ENCODE results near the gene HBG1. TPM values are rescaled to one million over a fixed set of nuclear protein-coding genes. Genes with fewer than 3 reads are reported as not detected.
"Not testable (repeated sequence)": the region's sequence is repeated elsewhere in the genome, so short reads cannot be mapped to it uniquely, and the experiment has no call there.

Gene HBG1
- total and polyA plus RNA-seq, 2 donors: 0.41 to 612 TPM

GRCh38 chr11:5269715-5270147, 20.1 kb upstream of the HBG1 start, which contains the start of gene HBE1:
TSS of gene HBE1 (minus strand) at chr11:5269945. CDS start at chr11:5269890, 55 bp downstream.
- no peak for DNase-seq (ENCODE audit: low read depth in 6 of 9, low spot score in 9 of 9)
- H3K27ac ChIP-seq (ENCODE audit: low read depth in 1 of 2, low read length in 1 of 2): no peak within 1 kb of the TSS
- no peaks in the 10 kb centered on the region for H3K9me3 ChIP-seq (ENCODE audit: control insufficient read depth in 2 of 2, insufficient read depth in 1 of 2, low read length in 1 of 2)
- no peaks in the 10 kb centered on the region for H3K36me3 ChIP-seq (ENCODE audit: control insufficient read depth in 2 of 2, insufficient read depth in 2 of 2, low read length in 1 of 2)
- WGBS: 94% methylated on average over 4 of the region's 4 CpGs
- H3K27me3 ChIP-seq (ENCODE audit: control insufficient read depth in 2 of 2, insufficient read depth in 1 of 2, low read length in 1 of 2): no peaks in the 10 kb centered on the region
- no peaks in the 10 kb centered on the region for H3K4me1 ChIP-seq (ENCODE audit: control insufficient read depth in 2 of 2, insufficient read depth in 2 of 2, low read length in 2 of 2)
- H3K4me3 ChIP-seq (ENCODE audit: low read length in 2 of 2): no peak within 1 kb of the TSS

- Histone ChIP-seq H3K4me1 (ENCODE audit: control insufficient read depth in 2 of 2, insufficient read depth in 2 of 2, low read length in 2 of 2) (no peaks in the 10 kb centered on the region), H3K36me3 (ENCODE audit: control insufficient read depth in 2 of 2, insufficient read depth in 2 of 2, low read length in 1 of 2) (no peaks in the 10 kb centered on the region), H3K4me3 (ENCODE audit: low read length in 2 of 2) (no peak overlapping the region), H3K27ac (ENCODE audit: low read depth in 1 of 2, low read length in 1 of 2) (no peak overlapping the region), H3K9me3 (ENCODE audit: control insufficient read depth in 2 of 2, insufficient read depth in 1 of 2, low read length in 1 of 2) (no peaks in the 10 kb centered on the region), H3K27me3 (ENCODE audit: control insufficient read depth in 2 of 2, insufficient read depth in 1 of 2, low read length in 1 of 2) (no peaks in the 10 kb centered on the region)
- WGBS: 89% methylated on average over 2 of the region's 2 CpGs
- DNase-seq (ENCODE audit: low read depth in 6 of 9, low spot score in 9 of 9): no peak
Observed at GRCh38 chr11:5267033-5267563, 17.4 kb upstream of the HBG1 start.

GRCh38 chr11:5266609-5267008, 17.0 kb upstream of the HBG1 start:
- Histone ChIP-seq H3K4me3 (ENCODE audit: low read length in 2 of 2) (no peak overlapping the region), H3K9me3 (ENCODE audit: control insufficient read depth in 2 of 2, insufficient read depth in 1 of 2, low read length in 1 of 2) (no peaks in the 10 kb centered on the region), H3K27me3 (ENCODE audit: control insufficient read depth in 2 of 2, insufficient read depth in 1 of 2, low read length in 1 of 2) (no peaks in the 10 kb centered on the region), H3K36me3 (ENCODE audit: control insufficient read depth in 2 of 2, insufficient read depth in 2 of 2, low read length in 1 of 2) (no peaks in the 10 kb centered on the region), H3K4me1 (ENCODE audit: control insufficient read depth in 2 of 2, insufficient read depth in 2 of 2, low read length in 2 of 2) (no peaks in the 10 kb centered on the region), H3K27ac (ENCODE audit: low read depth in 1 of 2, low read length in 1 of 2) (no peak overlapping the region)
- no peak for DNase-seq (ENCODE audit: low read depth in 6 of 9, low spot score in 9 of 9)

- no peaks in the 10 kb centered on the region for H3K4me1 ChIP-seq (ENCODE audit: control insufficient read depth in 2 of 2, insufficient read depth in 2 of 2, low read length in 2 of 2)
- H3K27ac ChIP-seq (ENCODE audit: low read depth in 1 of 2, low read length in 1 of 2): no peak overlapping the region
- no peaks in the 10 kb centered on the region for H3K27me3 ChIP-seq (ENCODE audit: control insufficient read depth in 2 of 2, insufficient read depth in 1 of 2, low read length in 1 of 2)
- H3K4me3 ChIP-seq (ENCODE audit: low read length in 2 of 2): no peak overlapping the region
- DNase-seq (ENCODE audit: low read depth in 6 of 9, low spot score in 9 of 9): no peak
- no peaks in the 10 kb centered on the region for H3K9me3 ChIP-seq (ENCODE audit: control insufficient read depth in 2 of 2, insufficient read depth in 1 of 2, low read length in 1 of 2)
- H3K36me3 ChIP-seq (ENCODE audit: control insufficient read depth in 2 of 2, insufficient read depth in 2 of 2, low read length in 1 of 2): no peaks in the 10 kb centered on the region
- 72% methylated on average over 2 of the region's 2 CpGs for WGBS
Observed at GRCh38 chr11:5265832-5266231, 16.2 kb upstream of the HBG1 start.

GRCh38 chr11:5258543-5259262, 9.0 kb upstream of the HBG1 start:
- Histone ChIP-seq H3K27ac (ENCODE audit: low read depth in 1 of 2, low read length in 1 of 2) (no peak overlapping the region), H3K36me3 (ENCODE audit: control insufficient read depth in 2 of 2, insufficient read depth in 2 of 2, low read length in 1 of 2) (no peaks in the 10 kb centered on the region), H3K9me3 (ENCODE audit: control insufficient read depth in 2 of 2, insufficient read depth in 1 of 2, low read length in 1 of 2) (no peaks in the 10 kb centered on the region), H3K4me3 (ENCODE audit: low read length in 2 of 2) (no peak overlapping the region), H3K4me1 (ENCODE audit: control insufficient read depth in 2 of 2, insufficient read depth in 2 of 2, low read length in 2 of 2) (no peaks in the 10 kb centered on the region), H3K27me3 (ENCODE audit: control insufficient read depth in 2 of 2, insufficient read depth in 1 of 2, low read length in 1 of 2) (no peaks in the 10 kb centered on the region)
- DNase-seq (ENCODE audit: low read depth in 6 of 9, low spot score in 9 of 9): no peak
- 91% methylated on average over 7 of the region's 7 CpGs for WGBS

GRCh38 chr11:5257296-5257695, 7.6 kb upstream of the HBG1 start:
- no peak for DNase-seq (ENCODE audit: low read depth in 6 of 9, low spot score in 9 of 9)
- H3K4me1 ChIP-seq (ENCODE audit: control insufficient read depth in 2 of 2, insufficient read depth in 2 of 2, low read length in 2 of 2): no peaks in the 10 kb centered on the region
- no peak overlapping the region for H3K4me3 ChIP-seq (ENCODE audit: low read length in 2 of 2)
- H3K27ac ChIP-seq (ENCODE audit: low read depth in 1 of 2, low read length in 1 of 2): no peak overlapping the region
- no peaks in the 10 kb centered on the region for H3K27me3 ChIP-seq (ENCODE audit: control insufficient read depth in 2 of 2, insufficient read depth in 1 of 2, low read length in 1 of 2)
- no peaks in the 10 kb centered on the region for H3K9me3 ChIP-seq (ENCODE audit: control insufficient read depth in 2 of 2, insufficient read depth in 1 of 2, low read length in 1 of 2)
- no peaks in the 10 kb centered on the region for H3K36me3 ChIP-seq (ENCODE audit: control insufficient read depth in 2 of 2, insufficient read depth in 2 of 2, low read length in 1 of 2)
- WGBS: 88% methylated on average over 2 of the region's 2 CpGs

- not testable (repeated sequence) for DNase-seq (ENCODE audit: low read depth in 6 of 9, low spot score in 9 of 9)
Observed at GRCh38 chr11:5254646-5255413, 5.2 kb upstream of the HBG1 start, which contains the start of gene HBG2. TSS of gene HBG2 (minus strand) at chr11:5254781. CDS start at chr11:5254728, 53 bp downstream.

GRCh38 chr11:5254023-5254422, 4.4 kb upstream of the HBG1 start:
- H3K4me1 ChIP-seq (ENCODE audit: control insufficient read depth in 2 of 2, insufficient read depth in 2 of 2, low read length in 2 of 2); H3K36me3 ChIP-seq (ENCODE audit: control insufficient read depth in 2 of 2, insufficient read depth in 2 of 2, low read length in 1 of 2); DNase-seq (ENCODE audit: low read depth in 6 of 9, low spot score in 9 of 9); H3K9me3 ChIP-seq (ENCODE audit: control insufficient read depth in 2 of 2, insufficient read depth in 1 of 2, low read length in 1 of 2); H3K27me3 ChIP-seq (ENCODE audit: control insufficient read depth in 2 of 2, insufficient read depth in 1 of 2, low read length in 1 of 2); H3K27ac ChIP-seq (ENCODE audit: low read depth in 1 of 2, low read length in 1 of 2); H3K4me3 ChIP-seq (ENCODE audit: low read length in 2 of 2): not testable (repeated sequence)
- WGBS: 87% methylated on average over 2 of the region's 2 CpGs

More at GRCh38 chr11:5254646-5255413, 5.2 kb upstream of the HBG1 start, which contains the start of gene HBG2:
- not testable (repeated sequence) for H3K27me3 ChIP-seq (ENCODE audit: control insufficient read depth in 2 of 2, insufficient read depth in 1 of 2, low read length in 1 of 2); H3K4me1 ChIP-seq (ENCODE audit: control insufficient read depth in 2 of 2, insufficient read depth in 2 of 2, low read length in 2 of 2); H3K36me3 ChIP-seq (ENCODE audit: control insufficient read depth in 2 of 2, insufficient read depth in 2 of 2, low read length in 1 of 2); H3K27ac ChIP-seq (ENCODE audit: low read depth in 1 of 2, low read length in 1 of 2); H3K9me3 ChIP-seq (ENCODE audit: control insufficient read depth in 2 of 2, insufficient read depth in 1 of 2, low read length in 1 of 2); H3K4me3 ChIP-seq (ENCODE audit: low read length in 2 of 2)
- WGBS: 93% methylated on average over 4 of the region's 9 CpGs

GRCh38 chr11:5253440-5253839, 3.8 kb upstream of the HBG1 start:
- H3K4me3 ChIP-seq (ENCODE audit: low read length in 2 of 2); H3K36me3 ChIP-seq (ENCODE audit: control insufficient read depth in 2 of 2, insufficient read depth in 2 of 2, low read length in 1 of 2); H3K27ac ChIP-seq (ENCODE audit: low read depth in 1 of 2, low read length in 1 of 2); H3K27me3 ChIP-seq (ENCODE audit: control insufficient read depth in 2 of 2, insufficient read depth in 1 of 2, low read length in 1 of 2); H3K9me3 ChIP-seq (ENCODE audit: control insufficient read depth in 2 of 2, insufficient read depth in 1 of 2, low read length in 1 of 2); H3K4me1 ChIP-seq (ENCODE audit: control insufficient read depth in 2 of 2, insufficient read depth in 2 of 2, low read length in 2 of 2); DNase-seq (ENCODE audit: low read depth in 6 of 9, low spot score in 9 of 9): not testable (repeated sequence)
- WGBS: 90% methylated on average over 5 of the region's 5 CpGs
